WI38 (cell line): ENCODE data around the gene KRTAP20-4.

Source experiments
- H3K4me3 ChIP-seq: 2 replicates; pipeline ENCODE4 v1.5.1; 2011; ENCODE audit warnings: low read depth, mild to moderate bottlenecking, control low read depth, low read length
- CTCF ChIP-seq: IDR thresholded peaks from 2 replicates; pipeline ENCODE4 v1.5.1; 2012; ENCODE audit warnings: low read depth, mild to moderate bottlenecking, control low read depth, low read length

KRTAP20-4 gene

GRCh38 chr21:30598802-30599201 is 21.6 kb upstream of the KRTAP20-4 start, which contains the start of gene KRTAP6-2:
Gene KRTAP6-2, minus strand, starts transcription at chr21:30598902. Its CDS starts 28 bp downstream, at chr21:30598874.
- no peak for TF ChIP-seq CTCF
- H3K4me3 ChIP-seq: no peak within 1 kb of the TSS

- no peak within 1 kb of the TSS for H3K4me3 ChIP-seq
- TF ChIP-seq CTCF: no peak
These were observed 19.6 kb upstream of the KRTAP20-4 start, which contains the start of gene KRTAP22-1 for GRCh38 chr21:30600787-30601186. Gene KRTAP22-1, plus strand, starts transcription at chr21:30601087.

DNA sequence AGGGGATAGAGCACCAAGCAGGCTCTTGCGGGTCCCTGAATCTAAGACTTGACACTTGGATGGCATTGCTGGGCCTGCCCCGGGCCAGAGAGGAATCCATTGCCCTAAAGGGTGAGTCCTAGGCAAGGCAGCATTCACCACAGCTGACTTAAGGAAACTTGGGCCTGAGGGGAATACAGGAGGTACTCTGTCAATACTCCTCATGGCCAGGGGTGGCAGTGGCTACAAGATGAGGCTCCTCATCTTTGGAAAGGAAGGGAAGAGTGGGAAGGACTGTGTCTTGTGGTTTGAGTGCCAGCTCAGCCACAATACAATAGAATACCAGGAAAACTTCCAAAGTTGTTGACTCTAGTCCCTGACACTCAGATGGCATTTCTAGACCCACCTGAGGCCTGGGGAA is 14.5 kb upstream of the KRTAP20-4 start:
- no peak overlapping the region for H3K4me3 ChIP-seq
- TF ChIP-seq CTCF: no peak

DNA sequence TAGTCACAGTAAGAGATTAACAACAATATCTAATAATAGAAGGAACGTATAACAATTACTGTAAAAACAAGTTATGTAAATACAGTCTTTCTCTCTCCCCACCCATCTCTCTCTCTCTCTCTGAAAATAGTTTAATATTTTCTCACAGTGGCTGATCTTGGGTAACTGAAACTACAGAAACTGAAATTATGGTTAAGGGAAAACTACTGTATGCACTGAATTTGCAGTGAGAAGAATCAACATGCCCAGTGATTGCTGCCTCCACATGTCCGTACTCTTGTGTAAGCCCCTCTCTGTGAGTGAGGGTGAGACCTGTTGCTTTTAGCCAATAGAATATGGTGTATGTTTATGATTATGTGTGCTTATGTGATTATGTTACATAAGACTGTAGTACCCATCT is 8.3 kb upstream of the KRTAP20-4 start:
- no peak for TF ChIP-seq CTCF
- no peak overlapping the region for H3K4me3 ChIP-seq

- H3K4me3 ChIP-seq: no peak within 1 kb of the TSS
- no peak for TF ChIP-seq CTCF
These were observed 6.6 kb upstream of the KRTAP20-4 start, which contains the start of gene KRTAP6-1 for GRCh38 chr21:30613836-30614235. Gene KRTAP6-1, minus strand, starts transcription at chr21:30613930. Its CDS starts 26 bp downstream, at chr21:30613904.

GRCh38 chr21:30615199-30615598 is 5.2 kb upstream of the KRTAP20-4 start:
- no peak for TF ChIP-seq CTCF
- no peak overlapping the region for H3K4me3 ChIP-seq

DNA sequence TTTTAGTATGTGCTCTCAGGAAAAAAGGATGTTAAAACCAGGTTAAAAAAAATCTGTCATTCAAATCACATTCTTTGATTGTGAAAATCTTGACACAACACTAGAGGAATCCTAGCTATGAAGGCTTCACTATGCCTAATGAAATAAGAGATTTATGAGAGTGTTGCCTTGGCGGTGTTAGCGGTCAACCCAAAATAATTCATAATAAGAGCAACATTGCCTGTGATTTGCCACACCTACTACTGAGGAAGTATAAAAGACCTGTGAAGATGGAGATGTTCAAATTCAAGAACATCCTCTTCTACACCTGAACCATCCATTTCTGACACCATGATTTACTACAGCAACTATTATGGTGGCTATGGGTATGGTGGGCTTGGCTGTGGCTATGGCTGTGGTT is 4.3 kb upstream of the KRTAP20-4 start, which contains the start of gene KRTAP20-1:
Gene KRTAP20-1 (plus strand): TSS at position 301 of the 400 bp plus-strand sequence. CDS start 30 bp downstream, at position 331.
- H3K4me3 ChIP-seq: no peak within 1 kb of the TSS
- TF ChIP-seq CTCF: no peak
